SK-N-SH (cell line): Measurements from ENCODE around the gene ROS1. TPM values are rescaled to one million over a fixed set of nuclear protein-coding genes. Genes with fewer than 3 reads are reported as not detected.

Source experiments
- CTCF ChIA-PET: fragments of 300-600, 350-600 bp; formaldehyde crosslinking; extraction: SDS; loops from one replicate; lab custom pipeline; 2021; lab: Yijun Ruan, JAX
- POLR2A ChIA-PET: fragments of 350-600 bp; sonication (Branson Sonifier 250); formaldehyde crosslinking; extraction: SDS; loops from one replicate; lab custom pipeline; 2020; ENCODE audit warnings: antibody characterized with exemption, inconsistent platforms; lab: Yijun Ruan, JAX
- DNase-seq: peaks from one replicate; pipeline ENCODE4 v3.0.0; 2012
- H2AFZ ChIP-seq: fragments of 200-600 bp; sonication (generic); 2 replicates; pipeline ENCODE4 v1.8.1; 2016; ENCODE audit warnings: antibody characterized with exemption, mild to moderate bottlenecking, low read depth
- H3F3A ChIP-seq: fragments of 200-600 bp; sonication (generic); replicated peaks from 2 replicates; pipeline ENCODE3; 2016; ENCODE audit warnings: antibody characterized with exemption, mild to moderate bottlenecking; ENCODE audit not compliant: insufficient read depth
- H3K27ac ChIP-seq, 2 experiments: fragments of 200-500 bp in 1 of 2; fragments of 200-600 bp in 1 of 2; sonication (Bioruptor generic) in 1 of 2; sonication (generic), shearing (Covaris generic) in 1 of 2; 2 replicates each; pipeline versions ENCODE4 v1.5.1 to v1.6.1; 2014 to 2016; ENCODE audit warnings: low read depth in 2 of 2, inconsistent platforms in 1 of 2, low read length in 1 of 2, mild to moderate bottlenecking in 1 of 2, mixed read lengths in 1 of 2
- H3K27me3 ChIP-seq: fragments of 200-600 bp; sonication (generic), shearing (Covaris generic); 2 replicates; pipeline ENCODE4 v1.6.1; 2016; ENCODE audit warnings: mixed run types; ENCODE audit not compliant: insufficient read depth
- H3K36me3 ChIP-seq, 2 experiments: fragments of 200-500 bp in 1 of 2; fragments of 200-600 bp in 1 of 2; sonication (Bioruptor generic) in 1 of 2; sonication (generic) in 1 of 2; replicated peaks in 1 of 2; 2 replicates each; pipeline versions ENCODE3 to v1.5.1; 2014 to 2016; ENCODE audit warnings: low read length in 1 of 2, mild to moderate bottlenecking in 1 of 2; ENCODE audit not compliant: insufficient read depth in 2 of 2, control insufficient read depth in 1 of 2
- H3K4me1 ChIP-seq, 2 experiments: fragments of 200-500 bp in 1 of 2; fragments of 200-600 bp in 1 of 2; sonication (Bioruptor generic) in 1 of 2; sonication (generic), shearing (Covaris generic) in 1 of 2; 2 replicates each; pipeline versions ENCODE4 v1.5.1 to v1.6.1; 2014 to 2016; ENCODE audit warnings: low read depth in 1 of 2, low read length in 1 of 2, mixed run types in 1 of 2; ENCODE audit not compliant: insufficient read depth in 2 of 2, control insufficient read depth in 1 of 2
- H3K4me2 ChIP-seq: fragments of 200-600 bp; sonication (generic), shearing (Covaris generic); 2 replicates; pipeline ENCODE4 v1.6.1; 2017; ENCODE audit warnings: mixed run types
- H3K4me3 ChIP-seq, 2 experiments: fragments of 200-500 bp in 1 of 2; fragments of 200-600 bp in 1 of 2; sonication (Bioruptor generic) in 1 of 2; sonication (generic), shearing (Covaris generic) in 1 of 2; 2 replicates each; pipeline versions ENCODE4 v1.5.1 to v1.8.1; 2014 to 2016; ENCODE audit warnings: low read depth in 2 of 2, inconsistent platforms in 1 of 2, low read length in 1 of 2, mild to moderate bottlenecking in 1 of 2, mixed read lengths in 1 of 2, moderate library complexity in 1 of 2
- H3K79me2 ChIP-seq: fragments of 200-600 bp; sonication (generic); 2 replicates; pipeline ENCODE4 v1.8.1; 2017; ENCODE audit warnings: mild to moderate bottlenecking; ENCODE audit not compliant: insufficient read depth
- H3K9ac ChIP-seq: fragments of 200-600 bp; sonication (generic); 2 replicates; pipeline ENCODE4 v1.6.1; 2017; ENCODE audit warnings: mixed run types
- H3K9me2 ChIP-seq: fragments of 200-600 bp; sonication (generic); 2 replicates; pipeline ENCODE4 v1.6.1; 2017; ENCODE audit warnings: mixed run types
- H3K9me3 ChIP-seq: fragments of 200-600 bp; sonication (generic); 2 replicates; pipeline ENCODE4 v1.6.1; 2017; ENCODE audit warnings: mixed run types, mild to moderate bottlenecking, moderate library complexity
- H4K20me1 ChIP-seq: fragments of 200-600 bp; sonication (generic); 2 replicates; pipeline ENCODE4 v1.6.1; 2017; ENCODE audit warnings: mild to moderate bottlenecking, mixed run types; ENCODE audit not compliant: insufficient read depth
- CHD2 ChIP-seq: fragments of 150-350 bp; IDR thresholded peaks from 2 replicates; pipeline ENCODE4 v1.6.1; 2018; ENCODE audit warnings: low read length; ENCODE audit not compliant: partially characterized antibody
- MEF2A ChIP-seq: IDR thresholded peaks from 2 replicates; pipeline ENCODE4 v1.4.0; 2012; ENCODE audit warnings: low read depth, borderline replicate concordance
- NFIC ChIP-seq: IDR thresholded peaks from 2 replicates; pipeline ENCODE4 v1.4.0; 2012; ENCODE audit warnings: borderline replicate concordance
- RCOR1 ChIP-seq: fragments of 150-350 bp; IDR thresholded peaks from 2 replicates; pipeline ENCODE4 v1.6.1; 2017; ENCODE audit warnings: antibody characterized with exemption, low read length
- RFX5 ChIP-seq: IDR thresholded peaks from 2 replicates; pipeline ENCODE4 v1.6.1; 2012; ENCODE audit warnings: mild to moderate bottlenecking, improper control_type of control experiment, low read length
- RXRA ChIP-seq: IDR thresholded peaks from 2 replicates; pipeline ENCODE4 v1.4.0; 2012; ENCODE audit warnings: low read depth, mild to moderate bottlenecking, borderline replicate concordance
- SMC3 ChIP-seq: IDR thresholded peaks from 2 replicates; pipeline ENCODE4 v1.6.1; 2012; ENCODE audit warnings: low read depth, low read length, improper control_type of control experiment
- YY1 ChIP-seq: IDR thresholded peaks from 2 replicates; pipeline ENCODE4 v1.4.0; 2012; ENCODE audit warnings: low read depth, mild to moderate bottlenecking
- WGBS: methylation state at CpG from one replicate; pipeline ENCODE4 v1.1.6; 2017; ENCODE audit warnings: low lambda C conversion rate; 5-methylcytosine and 5-hydroxymethylcytosine counted together
- polyA plus RNA-seq, 3 experiments: library from polyadenylated mRNA; depleted of rRNA; stranded (reverse); fragments of >200 nt; gene quantifications; 2 replicates each; pipeline ENCODE4 v1.2.3, GENCODE V29; 2012
- TF ChIP-seq, protein P1 (sequence below): IDR thresholded peaks from 2 replicates; pipeline ENCODE4 v1.6.1; 2012; ENCODE audit warnings: mild to moderate bottlenecking, low read depth, low read length, moderate library complexity
- TF ChIP-seq, protein P2 (sequence below): IDR thresholded peaks from 2 replicates; pipeline ENCODE4; 2012
- TF ChIP-seq, protein P3 (sequence below): IDR thresholded peaks from 2 replicates; pipeline ENCODE4 v1.4.0; 2012; ENCODE audit warnings: low read depth, borderline replicate concordance
- TF ChIP-seq, protein P4 (sequence below): fragments of 150-350 bp; IDR thresholded peaks from 2 replicates; pipeline ENCODE4 v1.6.1; 2016; ENCODE audit warnings: mild to moderate bottlenecking, low read depth, low read length
- TF ChIP-seq, protein P5 (sequence below): IDR thresholded peaks from 2 replicates; pipeline ENCODE4 v1.4.0; 2012; ENCODE audit warnings: low read depth

ROS1 gene
- polyA plus RNA-seq, 1 of the 3 experiments (the other 2 are of a cell fraction), result 1.8 TPM

DNA sequence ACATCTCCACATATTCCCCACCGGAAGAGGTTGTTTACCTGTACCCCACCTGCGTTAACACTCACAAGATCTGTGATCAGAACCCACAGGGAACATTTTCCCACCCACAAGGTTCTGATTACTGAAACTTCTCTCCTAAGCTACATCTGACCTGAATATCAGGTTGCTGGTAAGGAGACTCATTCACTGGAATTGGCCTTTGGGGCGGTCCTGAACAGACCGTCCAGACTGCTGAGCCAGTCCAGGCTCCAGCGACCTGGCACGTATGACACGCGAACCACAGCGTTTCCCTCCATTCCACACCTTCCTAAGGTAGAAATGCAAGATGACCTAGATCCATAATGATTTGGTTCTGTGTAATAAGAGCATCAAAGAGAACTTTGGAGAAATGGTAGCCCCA is 150.5 kb downstream of the ROS1 start (continued):
- TF ChIP-seq, protein P1, sequence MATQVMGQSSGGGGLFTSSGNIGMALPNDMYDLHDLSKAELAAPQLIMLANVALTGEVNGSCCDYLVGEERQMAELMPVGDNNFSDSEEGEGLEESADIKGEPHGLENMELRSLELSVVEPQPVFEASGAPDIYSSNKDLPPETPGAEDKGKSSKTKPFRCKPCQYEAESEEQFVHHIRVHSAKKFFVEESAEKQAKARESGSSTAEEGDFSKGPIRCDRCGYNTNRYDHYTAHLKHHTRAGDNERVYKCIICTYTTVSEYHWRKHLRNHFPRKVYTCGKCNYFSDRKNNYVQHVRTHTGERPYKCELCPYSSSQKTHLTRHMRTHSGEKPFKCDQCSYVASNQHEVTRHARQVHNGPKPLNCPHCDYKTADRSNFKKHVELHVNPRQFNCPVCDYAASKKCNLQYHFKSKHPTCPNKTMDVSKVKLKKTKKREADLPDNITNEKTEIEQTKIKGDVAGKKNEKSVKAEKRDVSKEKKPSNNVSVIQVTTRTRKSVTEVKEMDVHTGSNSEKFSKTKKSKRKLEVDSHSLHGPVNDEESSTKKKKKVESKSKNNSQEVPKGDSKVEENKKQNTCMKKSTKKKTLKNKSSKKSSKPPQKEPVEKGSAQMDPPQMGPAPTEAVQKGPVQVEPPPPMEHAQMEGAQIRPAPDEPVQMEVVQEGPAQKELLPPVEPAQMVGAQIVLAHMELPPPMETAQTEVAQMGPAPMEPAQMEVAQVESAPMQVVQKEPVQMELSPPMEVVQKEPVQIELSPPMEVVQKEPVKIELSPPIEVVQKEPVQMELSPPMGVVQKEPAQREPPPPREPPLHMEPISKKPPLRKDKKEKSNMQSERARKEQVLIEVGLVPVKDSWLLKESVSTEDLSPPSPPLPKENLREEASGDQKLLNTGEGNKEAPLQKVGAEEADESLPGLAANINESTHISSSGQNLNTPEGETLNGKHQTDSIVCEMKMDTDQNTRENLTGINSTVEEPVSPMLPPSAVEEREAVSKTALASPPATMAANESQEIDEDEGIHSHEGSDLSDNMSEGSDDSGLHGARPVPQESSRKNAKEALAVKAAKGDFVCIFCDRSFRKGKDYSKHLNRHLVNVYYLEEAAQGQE, result no peak
- TF ChIP-seq NFIC, result no peak

DNA sequence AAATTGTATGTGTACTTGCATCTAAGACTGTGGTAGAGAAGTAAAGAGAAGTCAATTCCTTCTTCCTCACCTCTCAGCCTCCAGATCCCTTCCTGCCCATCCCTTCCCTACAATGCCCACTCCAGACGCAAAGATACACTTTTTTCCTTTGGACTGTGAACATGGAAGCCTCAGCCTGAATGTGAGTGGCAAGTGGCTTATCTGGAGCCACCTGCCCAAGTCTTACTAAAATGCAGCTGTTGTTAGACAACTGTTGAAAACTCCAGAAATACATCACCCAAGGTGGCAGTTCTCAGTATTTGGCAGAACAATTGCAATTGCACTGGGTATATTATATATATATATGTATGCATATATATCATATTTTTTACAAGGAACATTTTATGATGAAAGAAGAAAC is 152.9 kb downstream of the ROS1 start:
- POLR2A ChIA-PET, result no interaction called here

DNA sequence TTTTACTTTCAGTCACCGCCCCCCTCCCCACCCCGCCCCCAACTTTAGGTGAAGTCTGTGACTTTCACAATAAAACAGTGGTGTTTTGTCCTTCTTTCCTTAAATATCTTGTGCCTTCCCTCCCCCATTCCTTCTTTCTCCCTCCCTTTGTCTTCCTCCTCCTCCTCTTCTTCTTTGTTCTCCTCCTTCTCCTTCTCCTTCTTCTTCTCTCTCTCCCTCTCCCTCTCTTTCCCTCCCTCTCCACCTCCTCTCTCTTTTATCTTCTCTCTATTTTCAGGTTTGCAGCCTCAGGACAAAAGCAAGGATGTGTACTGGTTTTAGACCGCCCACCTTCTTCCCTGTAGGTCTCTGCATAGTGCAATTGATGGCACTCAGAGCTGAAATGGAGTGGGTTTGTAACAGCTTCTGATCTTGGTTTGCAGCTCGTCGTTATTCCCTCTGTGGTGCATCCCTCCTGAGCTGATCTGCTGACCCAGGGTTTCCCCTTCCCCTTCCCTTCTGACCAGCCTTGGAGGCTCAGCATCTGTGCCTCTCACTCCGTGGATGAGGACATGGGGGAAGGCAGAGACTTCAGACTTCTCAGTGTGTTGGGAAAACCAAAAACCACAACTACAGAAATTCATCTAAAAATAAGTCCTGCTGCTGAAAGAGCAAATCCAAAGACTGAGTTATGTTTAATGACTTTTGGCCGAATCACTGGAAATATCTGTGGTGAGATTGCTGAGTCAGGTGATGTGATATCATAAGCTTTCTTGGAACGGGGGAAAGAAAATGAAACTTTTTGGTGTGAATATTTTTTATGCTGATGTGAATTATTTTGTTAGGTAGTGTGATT is 153.5 kb downstream of the ROS1 start:
- CTCF ChIA-PET, result no interaction called here
- Histone ChIP-seq H3K9me3 (no peaks in the 10 kb centered on the region), H4K20me1 (no peaks in the 10 kb centered on the region), H2AFZ (no peak overlapping the region), H3F3A (no peaks in the 10 kb centered on the region), H3K36me3 (no peaks in the 10 kb centered on the region), H3K27ac (no peak overlapping the region), H3K4me2 (no peak overlapping the region), H3K9me2 (no peaks in the 10 kb centered on the region), H3K9ac (no peak overlapping the region), H3K4me3 (no peak overlapping the region), H3K27me3 (peaks cover 74% of the 10 kb centered on the region), H3K4me1 (no peaks in the 10 kb centered on the region), H3K79me2 (no peaks in the 10 kb centered on the region)
- POLR2A ChIA-PET, result interaction anchor here (0.6 kb wide), 1 partner anchor 349 kb away, joined by 3 read pairs; no protein-coding TSS in a partner anchor
- TF ChIP-seq, protein P2, sequence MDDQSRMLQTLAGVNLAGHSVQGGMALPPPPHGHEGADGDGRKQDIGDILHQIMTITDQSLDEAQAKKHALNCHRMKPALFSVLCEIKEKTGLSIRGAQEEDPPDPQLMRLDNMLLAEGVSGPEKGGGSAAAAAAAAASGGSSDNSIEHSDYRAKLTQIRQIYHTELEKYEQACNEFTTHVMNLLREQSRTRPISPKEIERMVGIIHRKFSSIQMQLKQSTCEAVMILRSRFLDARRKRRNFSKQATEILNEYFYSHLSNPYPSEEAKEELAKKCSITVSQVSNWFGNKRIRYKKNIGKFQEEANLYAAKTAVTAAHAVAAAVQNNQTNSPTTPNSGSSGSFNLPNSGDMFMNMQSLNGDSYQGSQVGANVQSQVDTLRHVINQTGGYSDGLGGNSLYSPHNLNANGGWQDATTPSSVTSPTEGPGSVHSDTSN, result no peak
- TF ChIP-seq MEF2A, result no peak
- TF ChIP-seq, protein P3, sequence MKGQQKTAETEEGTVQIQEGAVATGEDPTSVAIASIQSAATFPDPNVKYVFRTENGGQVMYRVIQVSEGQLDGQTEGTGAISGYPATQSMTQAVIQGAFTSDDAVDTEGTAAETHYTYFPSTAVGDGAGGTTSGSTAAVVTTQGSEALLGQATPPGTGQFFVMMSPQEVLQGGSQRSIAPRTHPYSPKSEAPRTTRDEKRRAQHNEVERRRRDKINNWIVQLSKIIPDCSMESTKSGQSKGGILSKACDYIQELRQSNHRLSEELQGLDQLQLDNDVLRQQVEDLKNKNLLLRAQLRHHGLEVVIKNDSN, result no peak
- TF ChIP-seq, protein P4, sequence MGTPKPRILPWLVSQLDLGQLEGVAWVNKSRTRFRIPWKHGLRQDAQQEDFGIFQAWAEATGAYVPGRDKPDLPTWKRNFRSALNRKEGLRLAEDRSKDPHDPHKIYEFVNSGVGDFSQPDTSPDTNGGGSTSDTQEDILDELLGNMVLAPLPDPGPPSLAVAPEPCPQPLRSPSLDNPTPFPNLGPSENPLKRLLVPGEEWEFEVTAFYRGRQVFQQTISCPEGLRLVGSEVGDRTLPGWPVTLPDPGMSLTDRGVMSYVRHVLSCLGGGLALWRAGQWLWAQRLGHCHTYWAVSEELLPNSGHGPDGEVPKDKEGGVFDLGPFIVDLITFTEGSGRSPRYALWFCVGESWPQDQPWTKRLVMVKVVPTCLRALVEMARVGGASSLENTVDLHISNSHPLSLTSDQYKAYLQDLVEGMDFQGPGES, result no peak
- no peak for DNase-seq
- 2% methylated on average over 8 of the region's 8 CpGs for WGBS

More for the DNA sequence above, 152.9 kb downstream of the ROS1 start:
- H3K27ac ChIP-seq, result no peak overlapping the region
- H3K9ac ChIP-seq, result no peak overlapping the region
- DNase-seq, result no peak
- no peaks in the 10 kb centered on the region for H3F3A ChIP-seq
- no peaks in the 10 kb centered on the region for H3K79me2 ChIP-seq
- H3K4me1 ChIP-seq, result no peaks in the 10 kb centered on the region
- H3K36me3 ChIP-seq, result no peaks in the 10 kb centered on the region
- H3K27me3 ChIP-seq, result peaks cover 68% of the 10 kb centered on the region
- no peaks in the 10 kb centered on the region for H3K9me3 ChIP-seq
- H3K4me2 ChIP-seq, result no peak overlapping the region
- H4K20me1 ChIP-seq, result no peaks in the 10 kb centered on the region
- no peaks in the 10 kb centered on the region for H3K9me2 ChIP-seq
- CTCF ChIA-PET, result no interaction called here
- H2AFZ ChIP-seq, result no peak overlapping the region
- TF ChIP-seq SMC3 (no peak), RXRA (no peak), RFX5 (no peak), RCOR1 (no peak), CHD2 (no peak), YY1 (no peak)
- TF ChIP-seq, protein P5, sequence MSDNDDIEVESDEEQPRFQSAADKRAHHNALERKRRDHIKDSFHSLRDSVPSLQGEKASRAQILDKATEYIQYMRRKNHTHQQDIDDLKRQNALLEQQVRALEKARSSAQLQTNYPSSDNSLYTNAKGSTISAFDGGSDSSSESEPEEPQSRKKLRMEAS, result no peak
- TF ChIP-seq, protein P3, result no peak
- WGBS, result 10% methylated on average over 1 of the region's 1 CpG
- no peak overlapping the region for H3K4me3 ChIP-seq
